K562 (cell line): Measurements from ENCODE around the gene CYP2R1. TPM values are rescaled to one million over a fixed set of nuclear protein-coding genes. Genes with fewer than 3 reads are reported as not detected.
A peak's percentile ranks its signal among the peaks of the same experiment; 100 is the strongest.

Experiments
- BCL6 ChIP-seq: fragments of 250-450 bp; sonication (Bioruptor Pico); IDR thresholded peaks from 2 replicates; pipeline ENCODE4 v1.4.0; 2020
- CTBP1 ChIP-seq: fragments of 450-650 bp; IDR thresholded peaks from 2 replicates; pipeline ENCODE4 v1.6.1; 2016; ENCODE audit warnings: borderline replicate concordance
- NEUROD1 ChIP-seq: fragments of 150-350 bp; IDR thresholded peaks from 2 replicates; pipeline ENCODE4 v1.6.1; 2014; ENCODE audit warnings: borderline replicate concordance, low read length, low read depth; ENCODE audit not compliant: partially characterized antibody
- NFE2 ChIP-seq: IDR thresholded peaks from 2 replicates; pipeline ENCODE4 v1.6.1; 2014; ENCODE audit warnings: antibody characterized with exemption, low read depth
- OTX1 ChIP-seq: fragments of 450-650 bp; formaldehyde crosslinking; IDR thresholded peaks from 2 replicates; pipeline ENCODE4 v1.4.0; 2022; ENCODE audit warnings: mild to moderate bottlenecking
- TBL1XR1 ChIP-seq, 2 experiments: IDR thresholded peaks; 2 replicates each; pipeline ENCODE4 v1.6.1; 2012; ENCODE audit warnings: improper control_type of control experiment in 2 of 2, low read length in 2 of 2, mild to moderate bottlenecking in 1 of 2
- TGIF2 ChIP-seq: sonication (generic); formaldehyde crosslinking; IDR thresholded peaks from 2 replicates; pipeline ENCODE4 v1.8.1; 2022; ENCODE audit warnings: mild to moderate bottlenecking, missing genetic modification reagents, moderate library complexity
- XRCC4 ChIP-seq: IDR thresholded peaks from one replicate; pipeline ENCODE4 v1.6.1; 2011; ENCODE audit not compliant: insufficient read depth, insufficient read length; ENCODE audit errors: extremely low read depth
- ZBTB17 ChIP-seq: fragments of 450-650 bp; formaldehyde crosslinking; IDR thresholded peaks from 2 replicates; pipeline ENCODE4 v1.4.0; 2020; ENCODE audit warnings: mild to moderate bottlenecking
- ZNF133 ChIP-seq: fragments of 250-450 bp; sonication (Bioruptor Pico); IDR thresholded peaks from 2 replicates; pipeline ENCODE4 v1.4.0; 2020; ENCODE audit warnings: mild to moderate bottlenecking
- ZNF57 ChIP-seq: fragments of 450-650 bp; formaldehyde crosslinking; IDR thresholded peaks from 2 replicates; pipeline ENCODE4 v1.4.0; 2020; ENCODE audit warnings: mild to moderate bottlenecking, moderate library complexity
- ZNF785 ChIP-seq: fragments of 250-450 bp; sonication (Bioruptor Pico); IDR thresholded peaks from 2 replicates; pipeline ENCODE4 v1.4.0; 2020; ENCODE audit warnings: mild to moderate bottlenecking
- polyA plus RNA-seq, 8 experiments: library from polyadenylated mRNA; depleted of rRNA in 4 of 8; stranded (reverse) in 5 of 8; unstranded in 3 of 8; fragments of >200 nt; fragmentation: Nextera tagmentation in 2 of 8; fragmentation: Illumina TruSeq in 1 of 8; extraction: Ambion mirVana in 2 of 8; extraction: Trizol in 1 of 8; gene quantifications; 2 replicates each; pipeline versions ENCODE4 v1.2.1 to v1.2.3, GENCODE V29; 2011 to 2014; ENCODE audit warnings: inconsistent platforms in 1 of 8, missing spikeins in 1 of 8
- total RNA-seq, 7 experiments: library from RNA; depleted of rRNA in 6 of 7; stranded (reverse); fragments of >200 nt in 6 of 7; fragmentation: Illumina TruSeq in 2 of 7; extraction: Trizol in 2 of 7; gene quantifications; 2 replicates each; pipeline versions ENCODE4 v1.2.1 to v1.2.3, GENCODE V29; 2011 to 2021; ENCODE audit warnings: low replicate concordance in 1 of 7
- TF ChIP-seq, protein P1 (sequence below): fragments of 250-450 bp; sonication (Bioruptor Pico); IDR thresholded peaks from 2 replicates; pipeline ENCODE4 v1.4.0; 2020; ENCODE audit warnings: mild to moderate bottlenecking, moderate library complexity
- TF ChIP-seq, protein P2 (sequence below): fragments of 250-450 bp; sonication (Bioruptor Pico); IDR thresholded peaks from 2 replicates; pipeline ENCODE4 v1.8.0; 2021; ENCODE audit warnings: mild to moderate bottlenecking, moderate library complexity
- TF ChIP-seq, protein P3 (sequence below): fragments of 450-650 bp; IDR thresholded peaks from 2 replicates; pipeline ENCODE4 v1.6.1; 2017; ENCODE audit warnings: antibody characterized with exemption
- TF ChIP-seq, protein P4 (sequence below): fragments of 150-350 bp; IDR thresholded peaks from 2 replicates; pipeline ENCODE4 v1.6.1; 2014; ENCODE audit warnings: low read depth, mild to moderate bottlenecking, low read length, borderline replicate concordance
- TF ChIP-seq, protein P5 (sequence below): fragments of 250-450 bp; sonication (Bioruptor Pico); IDR thresholded peaks from 2 replicates; pipeline ENCODE4 v1.4.0; 2020; ENCODE audit warnings: mild to moderate bottlenecking

The CYP2R1 gene
- total and polyA plus RNA-seq, 9 of the 15 experiments (the other 6 are each of a cell fraction or from before 2014, with no cell fraction given), result 19.4 to 40.5 (median 29.4) TPM

DNA sequence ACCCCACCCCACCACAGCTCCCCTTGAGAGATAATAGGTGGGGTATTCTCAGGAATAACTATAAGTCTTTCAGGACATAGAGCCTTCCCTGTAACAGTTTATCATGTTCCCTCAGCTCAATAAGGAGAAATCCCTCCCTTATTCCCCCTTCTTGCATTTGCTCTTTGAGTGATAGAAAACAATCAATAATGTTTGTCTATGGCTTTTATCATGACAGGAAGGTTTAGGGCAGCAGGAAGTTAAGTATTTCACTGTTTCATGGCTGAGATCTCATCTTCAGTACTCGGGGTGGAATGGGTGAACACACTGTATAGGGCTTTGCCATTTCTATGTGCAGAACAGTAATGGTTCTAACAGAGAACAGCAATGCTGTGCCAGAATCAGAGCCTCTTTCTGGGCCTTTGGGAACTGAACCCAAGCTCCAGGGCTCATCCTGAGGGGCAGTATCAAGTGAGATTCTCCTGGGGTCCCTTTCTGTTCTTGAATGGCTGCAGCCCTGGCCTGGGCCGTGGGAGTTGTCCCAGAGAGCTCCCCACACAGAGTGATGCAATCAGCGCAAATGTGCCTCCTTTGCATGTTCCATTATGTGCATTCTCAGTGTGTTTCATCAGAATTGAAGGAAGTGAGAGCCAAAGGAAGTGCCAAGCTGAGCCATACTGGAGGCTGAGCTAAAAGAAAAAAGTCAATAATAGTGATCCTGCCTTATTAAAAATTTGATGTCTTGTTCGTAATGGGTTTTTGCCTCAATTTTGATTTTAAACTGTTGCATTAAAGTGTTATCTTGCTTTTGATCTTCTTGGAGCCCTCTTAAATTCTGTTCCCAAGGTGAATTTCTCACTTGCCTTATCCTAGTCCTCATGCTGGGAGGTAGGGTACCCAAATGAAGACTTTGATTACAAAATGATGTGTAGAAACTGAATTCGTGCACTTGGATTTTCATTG is 2.9 kb upstream of the CYP2R1 start (continued):
- peak; percentile 52 for TF ChIP-seq NEUROD1
- TF ChIP-seq, protein P1, sequence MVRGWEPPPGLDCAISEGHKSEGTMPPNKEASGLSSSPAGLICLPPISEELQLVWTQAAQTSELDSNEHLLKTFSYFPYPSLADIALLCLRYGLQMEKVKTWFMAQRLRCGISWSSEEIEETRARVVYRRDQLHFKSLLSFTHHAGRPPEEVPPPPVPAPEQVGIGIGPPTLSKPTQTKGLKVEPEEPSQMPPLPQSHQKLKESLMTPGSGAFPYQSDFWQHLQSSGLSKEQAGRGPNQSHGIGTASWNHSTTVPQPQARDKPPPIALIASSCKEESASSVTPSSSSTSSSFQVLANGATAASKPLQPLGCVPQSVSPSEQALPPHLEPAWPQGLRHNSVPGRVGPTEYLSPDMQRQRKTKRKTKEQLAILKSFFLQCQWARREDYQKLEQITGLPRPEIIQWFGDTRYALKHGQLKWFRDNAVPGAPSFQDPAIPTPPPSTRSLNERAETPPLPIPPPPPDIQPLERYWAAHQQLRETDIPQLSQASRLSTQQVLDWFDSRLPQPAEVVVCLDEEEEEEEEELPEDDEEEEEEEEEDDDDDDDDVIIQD (CRISPR knock-in tag), result no peak
- TF ChIP-seq TBL1XR1 (IDR thresholded peaks at IDR 0.05; ENCODE audit: low read length in 2 of 2), result peak in 1 of 2 experiments; percentile 37; a peak in 1 of 4 replicates
- no peak for TF ChIP-seq XRCC4
- TF ChIP-seq ZBTB17 (CRISPR knock-in tag), result peak; percentile 12; the same call in 1 of the 2 replicates
- peak; percentile 60; the same call in 1 of the 2 replicates for TF ChIP-seq CTBP1
- TF ChIP-seq, protein P2, sequence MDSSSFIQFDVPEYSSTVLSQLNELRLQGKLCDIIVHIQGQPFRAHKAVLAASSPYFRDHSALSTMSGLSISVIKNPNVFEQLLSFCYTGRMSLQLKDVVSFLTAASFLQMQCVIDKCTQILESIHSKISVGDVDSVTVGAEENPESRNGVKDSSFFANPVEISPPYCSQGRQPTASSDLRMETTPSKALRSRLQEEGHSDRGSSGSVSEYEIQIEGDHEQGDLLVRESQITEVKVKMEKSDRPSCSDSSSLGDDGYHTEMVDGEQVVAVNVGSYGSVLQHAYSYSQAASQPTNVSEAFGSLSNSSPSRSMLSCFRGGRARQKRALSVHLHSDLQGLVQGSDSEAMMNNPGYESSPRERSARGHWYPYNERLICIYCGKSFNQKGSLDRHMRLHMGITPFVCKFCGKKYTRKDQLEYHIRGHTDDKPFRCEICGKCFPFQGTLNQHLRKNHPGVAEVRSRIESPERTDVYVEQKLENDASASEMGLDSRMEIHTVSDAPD (CRISPR knock-in tag), result 0 out of 2 replicates have a peak, but pooled peaks have one; percentile 63
- TF ChIP-seq ZNF785, result no peak
- peak; percentile 25; the same call in 1 of the 2 replicates for TF ChIP-seq BCL6
- no peak for TF ChIP-seq OTX1
- TF ChIP-seq, protein P3, sequence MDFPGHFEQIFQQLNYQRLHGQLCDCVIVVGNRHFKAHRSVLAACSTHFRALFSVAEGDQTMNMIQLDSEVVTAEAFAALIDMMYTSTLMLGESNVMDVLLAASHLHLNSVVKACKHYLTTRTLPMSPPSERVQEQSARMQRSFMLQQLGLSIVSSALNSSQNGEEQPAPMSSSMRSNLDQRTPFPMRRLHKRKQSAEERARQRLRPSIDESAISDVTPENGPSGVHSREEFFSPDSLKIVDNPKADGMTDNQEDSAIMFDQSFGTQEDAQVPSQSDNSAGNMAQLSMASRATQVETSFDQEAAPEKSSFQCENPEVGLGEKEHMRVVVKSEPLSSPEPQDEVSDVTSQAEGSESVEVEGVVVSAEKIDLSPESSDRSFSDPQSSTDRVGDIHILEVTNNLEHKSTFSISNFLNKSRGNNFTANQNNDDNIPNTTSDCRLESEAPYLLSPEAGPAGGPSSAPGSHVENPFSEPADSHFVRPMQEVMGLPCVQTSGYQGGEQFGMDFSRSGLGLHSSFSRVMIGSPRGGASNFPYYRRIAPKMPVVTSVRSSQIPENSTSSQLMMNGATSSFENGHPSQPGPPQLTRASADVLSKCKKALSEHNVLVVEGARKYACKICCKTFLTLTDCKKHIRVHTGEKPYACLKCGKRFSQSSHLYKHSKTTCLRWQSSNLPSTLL, result no peak
- TF ChIP-seq TGIF2 (CRISPR knock-in tag), result no peak
- no peak for TF ChIP-seq ZNF133 (CRISPR knock-in tag)
- no peak for TF ChIP-seq ZNF57 (CRISPR knock-in tag)
- TF ChIP-seq, protein P4, sequence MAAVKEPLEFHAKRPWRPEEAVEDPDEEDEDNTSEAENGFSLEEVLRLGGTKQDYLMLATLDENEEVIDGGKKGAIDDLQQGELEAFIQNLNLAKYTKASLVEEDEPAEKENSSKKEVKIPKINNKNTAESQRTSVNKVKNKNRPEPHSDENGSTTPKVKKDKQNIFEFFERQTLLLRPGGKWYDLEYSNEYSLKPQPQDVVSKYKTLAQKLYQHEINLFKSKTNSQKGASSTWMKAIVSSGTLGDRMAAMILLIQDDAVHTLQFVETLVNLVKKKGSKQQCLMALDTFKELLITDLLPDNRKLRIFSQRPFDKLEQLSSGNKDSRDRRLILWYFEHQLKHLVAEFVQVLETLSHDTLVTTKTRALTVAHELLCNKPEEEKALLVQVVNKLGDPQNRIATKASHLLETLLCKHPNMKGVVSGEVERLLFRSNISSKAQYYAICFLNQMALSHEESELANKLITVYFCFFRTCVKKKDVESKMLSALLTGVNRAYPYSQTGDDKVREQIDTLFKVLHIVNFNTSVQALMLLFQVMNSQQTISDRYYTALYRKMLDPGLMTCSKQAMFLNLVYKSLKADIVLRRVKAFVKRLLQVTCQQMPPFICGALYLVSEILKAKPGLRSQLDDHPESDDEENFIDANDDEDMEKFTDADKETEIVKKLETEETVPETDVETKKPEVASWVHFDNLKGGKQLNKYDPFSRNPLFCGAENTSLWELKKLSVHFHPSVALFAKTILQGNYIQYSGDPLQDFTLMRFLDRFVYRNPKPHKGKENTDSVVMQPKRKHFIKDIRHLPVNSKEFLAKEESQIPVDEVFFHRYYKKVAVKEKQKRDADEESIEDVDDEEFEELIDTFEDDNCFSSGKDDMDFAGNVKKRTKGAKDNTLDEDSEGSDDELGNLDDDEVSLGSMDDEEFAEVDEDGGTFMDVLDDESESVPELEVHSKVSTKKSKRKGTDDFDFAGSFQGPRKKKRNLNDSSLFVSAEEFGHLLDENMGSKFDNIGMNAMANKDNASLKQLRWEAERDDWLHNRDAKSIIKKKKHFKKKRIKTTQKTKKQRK, result no peak
- no peak for TF ChIP-seq NFE2
- TF ChIP-seq, protein P5, sequence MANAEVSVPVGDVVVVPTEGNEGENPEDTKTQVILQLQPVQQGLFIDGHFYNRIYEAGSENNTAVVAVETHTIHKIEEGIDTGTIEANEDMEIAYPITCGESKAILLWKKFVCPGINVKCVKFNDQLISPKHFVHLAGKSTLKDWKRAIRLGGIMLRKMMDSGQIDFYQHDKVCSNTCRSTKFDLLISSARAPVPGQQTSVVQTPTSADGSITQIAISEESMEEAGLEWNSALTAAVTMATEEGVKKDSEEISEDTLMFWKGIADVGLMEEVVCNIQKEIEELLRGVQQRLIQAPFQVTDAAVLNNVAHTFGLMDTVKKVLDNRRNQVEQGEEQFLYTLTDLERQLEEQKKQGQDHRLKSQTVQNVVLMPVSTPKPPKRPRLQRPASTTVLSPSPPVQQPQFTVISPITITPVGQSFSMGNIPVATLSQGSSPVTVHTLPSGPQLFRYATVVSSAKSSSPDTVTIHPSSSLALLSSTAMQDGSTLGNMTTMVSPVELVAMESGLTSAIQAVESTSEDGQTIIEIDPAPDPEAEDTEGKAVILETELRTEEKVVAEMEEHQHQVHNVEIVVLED (CRISPR knock-in tag), result no peak
